Lower lobe of right lung (tissue), 2 donors: ENCODE data around the gene ZNFX1. TPM values are rescaled to one million over a fixed set of nuclear protein-coding genes. Genes with fewer than 3 reads are reported as not detected.
A peak's percentile ranks its signal among the peaks of the same experiment; 100 is the strongest.

Experiments
- ATAC-seq, 2 donors: fragments of 200-7000 bp; cut with Tn5 transposase; one replicate each; pipeline ENCODE4 v1.9.1; 2020 to 2022; ENCODE audit warnings: mild to moderate bottlenecking in 2 of 2, moderate library complexity in 2 of 2
- DNase-seq: peaks from one replicate; pipeline ENCODE4 v3.0.0-alpha.2; 2020
- H3K27ac ChIP-seq: fragments of 200-600 bp; one replicate; pipeline ENCODE4 v1.8.0; 2022
- H3K27me3 ChIP-seq: fragments of 200-600 bp; one replicate; pipeline ENCODE4 v1.8.0; 2022; ENCODE audit warnings: low read depth
- H3K36me3 ChIP-seq: fragments of 200-600 bp; one replicate; pipeline ENCODE4 v1.8.0; 2022; ENCODE audit warnings: mild to moderate bottlenecking
- H3K4me1 ChIP-seq: fragments of 200-600 bp; one replicate; pipeline ENCODE4 v1.8.0; 2022
- H3K4me3 ChIP-seq: fragments of 200-600 bp; one replicate; pipeline ENCODE4 v1.8.0; 2022; ENCODE audit warnings: mild to moderate bottlenecking
- H3K9me3 ChIP-seq: fragments of 200-600 bp; one replicate; pipeline ENCODE4 v1.8.0; 2022
- CTCF ChIP-seq: fragments of 200-600 bp; IDR thresholded peaks from one replicate; pipeline ENCODE4 v1.8.0; 2022; ENCODE audit warnings: antibody characterized with exemption, mild to moderate bottlenecking
- intact Hi-C: fragments of 100-400 bp; cut with DNase I; formaldehyde crosslinking; loops from one replicate; pipeline ENCODE4 v1.11.0; 2022
- total RNA-seq: library from RNA; stranded (reverse); fragmentation: NEBNext Ultra II Directional; extraction: Animal tissue kit (Norgen Biotek cat#: 25700); gene quantifications from one replicate; pipeline ENCODE4 v1.2.1, GENCODE V29; 2021
- donor health status: DM: no; HTN: yes; CAD: no; lungs with severe emphysema.

Gene ZNFX1
- total RNA-seq, 1 donor from 2014 or later: 53.9 TPM

- H3K9me3 ChIP-seq: peaks cover 23% of the 10 kb centered on the region
- ATAC-seq: no peak
- peaks cover 65% of the 10 kb centered on the region for H3K4me1 ChIP-seq
- intact Hi-C loops: no loop called here
- H3K36me3 ChIP-seq: peaks cover 64% of the 10 kb centered on the region
- peak overlapping the region; percentile 93 for H3K27ac ChIP-seq
- H3K27me3 ChIP-seq: no peaks in the 10 kb centered on the region
- no peak for TF ChIP-seq CTCF
- H3K4me3 ChIP-seq: peak overlapping the region; percentile 91
- no peak for DNase-seq
Measured at GRCh38 chr20:49279677-49280462, 2.0 kb upstream of the ZNFX1 start.

- no peak for TF ChIP-seq CTCF
- H3K36me3 ChIP-seq: peaks cover 64% of the 10 kb centered on the region
Measured at GRCh38 chr20:49278818-49279676, 1.2 kb upstream of the ZNFX1 start.

GRCh38 chr20:49277786-49278035, 146 bp downstream of the ZNFX1 start:
- TF ChIP-seq CTCF: no peak
- ATAC-seq: no peak
- peaks cover 73% of the 10 kb centered on the region for H3K4me1 ChIP-seq
- no peak for DNase-seq
- H3K36me3 ChIP-seq: peaks cover 64% of the 10 kb centered on the region
- peaks cover 22% of the 10 kb centered on the region for H3K9me3 ChIP-seq
- H3K4me3 ChIP-seq: peak overlapping the region; percentile 91
- no peaks in the 10 kb centered on the region for H3K27me3 ChIP-seq
- intact Hi-C loops: no loop called here
- H3K27ac ChIP-seq: peak overlapping the region; percentile 93

More at GRCh38 chr20:49278818-49279676, 1.2 kb upstream of the ZNFX1 start:
- intact Hi-C loops: no loop called here
- DNase-seq: peak; percentile 54
- ATAC-seq: no peak
- Histone ChIP-seq H3K27ac (peak overlapping the region; percentile 93), H3K4me3 (peak overlapping the region; percentile 91), H3K9me3 (peaks cover 23% of the 10 kb centered on the region), H3K27me3 (no peaks in the 10 kb centered on the region), H3K4me1 (peaks cover 68% of the 10 kb centered on the region)

- Histone ChIP-seq H3K36me3 (peaks cover 64% of the 10 kb centered on the region), H3K4me3 (peak overlapping the region; percentile 91), H3K9me3 (peaks cover 18% of the 10 kb centered on the region), H3K27ac (peak overlapping the region; percentile 93), H3K27me3 (no peaks in the 10 kb centered on the region), H3K4me1 (peaks cover 73% of the 10 kb centered on the region)
- intact Hi-C loops: no loop called here
- peak; percentile 64 for DNase-seq
- peak; percentile 0 to 14 for ATAC-seq
- no peak for TF ChIP-seq CTCF
Measured at GRCh38 chr20:49276961-49277785, 684 bp downstream of the ZNFX1 start.
